ENCODE data around the gene CHRD. TPM values are rescaled to one million over a fixed set of nuclear protein-coding genes. Genes with fewer than 3 reads are reported as not detected.

The CHRD gene
- total and polyA plus RNA-seq, 10 of the 15 experiments (the other 5 are each of a cell fraction or from before 2014, with no cell fraction given): not detected

DNA sequence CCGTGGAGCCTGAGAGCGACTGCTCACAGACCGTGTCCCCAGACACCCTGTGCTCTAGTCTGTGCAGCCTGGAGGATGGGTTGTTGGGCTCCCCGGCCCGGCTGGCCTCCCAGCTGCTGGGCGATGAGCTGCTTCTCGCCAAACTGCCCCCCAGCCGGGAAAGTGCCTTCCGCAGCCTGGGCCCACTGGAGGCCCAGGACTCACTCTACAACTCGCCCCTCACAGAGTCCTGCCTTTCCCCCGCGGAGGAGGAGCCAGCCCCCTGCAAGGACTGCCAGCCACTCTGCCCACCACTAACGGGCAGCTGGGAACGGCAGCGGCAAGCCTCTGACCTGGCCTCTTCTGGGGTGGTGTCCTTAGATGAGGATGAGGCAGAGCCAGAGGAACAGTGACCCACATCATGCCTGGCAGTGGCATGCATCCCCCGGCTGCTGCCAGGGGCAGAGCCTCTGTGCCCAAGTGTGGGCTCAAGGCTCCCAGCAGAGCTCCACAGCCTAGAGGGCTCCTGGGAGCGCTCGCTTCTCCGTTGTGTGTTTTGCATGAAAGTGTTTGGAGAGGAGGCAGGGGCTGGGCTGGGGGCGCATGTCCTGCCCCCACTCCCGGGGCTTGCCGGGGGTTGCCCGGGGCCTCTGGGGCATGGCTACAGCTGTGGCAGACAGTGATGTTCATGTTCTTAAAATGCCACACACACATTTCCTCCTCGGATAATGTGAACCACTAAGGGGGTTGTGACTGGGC, 35.1 kb upstream of the CHRD start:
- no peak overlapping the region for H3K9ac ChIP-seq (ENCODE audit: control insufficient read depth, insufficient read depth, low read length)
- H3K79me2 ChIP-seq (ENCODE audit: control insufficient read depth, insufficient read depth, low read length): no peaks in the 10 kb centered on the region
- H3K4me3 ChIP-seq: no peak overlapping the region
- H3K36me3 ChIP-seq (ENCODE audit: control insufficient read depth in 2 of 2, insufficient read depth in 2 of 2, low read length in 1 of 2): no peaks in the 10 kb centered on the region
- BruUV-seq (replicated peaks): no TSS peak
- ATAC-seq (no peak), FAIRE-seq (no peak), DNase-seq (ENCODE audit: low read depth, low spot score) (no peak)
- no peak overlapping the region for H3K27ac ChIP-seq (ENCODE audit: control insufficient read depth, insufficient read depth)
- H4K20me1 ChIP-seq (ENCODE audit: control insufficient read depth, insufficient read depth): no peaks in the 10 kb centered on the region
- SMC1A ChIA-PET (ENCODE audit: uncharacterized antibody, unreplicated experiment): no interaction called here
- POLR2A ChIA-PET: no interaction called here
- RAD21 ChIA-PET (ENCODE audit: unreplicated experiment): no interaction called here
- CTCF ChIA-PET: interaction anchor here (1.4 kb wide), 1 partner anchor 9 kb away, joined by 5 read pairs; no protein-coding TSS in a partner anchor
- 77% methylated on average over 23 of the region's 24 CpGs for whole genome bisulfite sequencing (ENCODE audit: insufficient coverage, insufficient replicate concordance, low lambda C conversion rate, missing lambda C conversion rate)
- H2AFZ ChIP-seq (ENCODE audit: control insufficient read depth, low read depth, low read length): no peak overlapping the region
- intact Hi-C loops (cut with micrococcal nuclease; ENCODE audit: unreplicated experiment): no loop called here
- no peak overlapping the region for H3K4me2 ChIP-seq (ENCODE audit: control insufficient read depth, insufficient read depth)
- no peaks in the 10 kb centered on the region for H3K9me3 ChIP-seq (replicated peaks; ENCODE audit: control insufficient read depth, insufficient read depth, low read length)
- no peaks in the 10 kb centered on the region for H3K27me3 ChIP-seq (replicated peaks in 1 of 2; ENCODE audit: control insufficient read depth in 2 of 2, insufficient read depth in 2 of 2, low read length in 1 of 2)
- H3K4me1 ChIP-seq (ENCODE audit: control insufficient read depth, insufficient read depth, low read length): peaks cover 3% of the 10 kb centered on the region; the same call in 1 of the 2 replicates
- in situ Hi-C loops (cut with MboI): no loop called here
- no peak for TF ChIP-seq YBX1 (IDR thresholded peaks at IDR 0.05)
- no peak for TF ChIP-seq KLF5 (IDR thresholded peaks at IDR 0.05; ENCODE audit: partially characterized antibody)
- TF ChIP-seq GATAD2B (conservative IDR thresholded peaks at IDR 0.05; ENCODE audit: low read depth): no peak
- TF ChIP-seq BHLHE40 (IDR thresholded peaks at IDR 0.05; ENCODE audit: borderline replicate concordance in 1 of 2, low read depth in 2 of 2, low read length in 1 of 2): no peak
- TF ChIP-seq EGR1 (IDR thresholded peaks at IDR 0.05; ENCODE audit: borderline replicate concordance in 1 of 2, low read depth in 2 of 2, low read length in 2 of 2): no peak
- TF ChIP-seq POU2F2 (IDR thresholded peaks at IDR 0.05; ENCODE audit: borderline replicate concordance, low read depth, low read length): no peak
- TF ChIP-seq BCLAF1 (IDR thresholded peaks at IDR 0.05): no peak
- TF ChIP-seq, protein P1, sequence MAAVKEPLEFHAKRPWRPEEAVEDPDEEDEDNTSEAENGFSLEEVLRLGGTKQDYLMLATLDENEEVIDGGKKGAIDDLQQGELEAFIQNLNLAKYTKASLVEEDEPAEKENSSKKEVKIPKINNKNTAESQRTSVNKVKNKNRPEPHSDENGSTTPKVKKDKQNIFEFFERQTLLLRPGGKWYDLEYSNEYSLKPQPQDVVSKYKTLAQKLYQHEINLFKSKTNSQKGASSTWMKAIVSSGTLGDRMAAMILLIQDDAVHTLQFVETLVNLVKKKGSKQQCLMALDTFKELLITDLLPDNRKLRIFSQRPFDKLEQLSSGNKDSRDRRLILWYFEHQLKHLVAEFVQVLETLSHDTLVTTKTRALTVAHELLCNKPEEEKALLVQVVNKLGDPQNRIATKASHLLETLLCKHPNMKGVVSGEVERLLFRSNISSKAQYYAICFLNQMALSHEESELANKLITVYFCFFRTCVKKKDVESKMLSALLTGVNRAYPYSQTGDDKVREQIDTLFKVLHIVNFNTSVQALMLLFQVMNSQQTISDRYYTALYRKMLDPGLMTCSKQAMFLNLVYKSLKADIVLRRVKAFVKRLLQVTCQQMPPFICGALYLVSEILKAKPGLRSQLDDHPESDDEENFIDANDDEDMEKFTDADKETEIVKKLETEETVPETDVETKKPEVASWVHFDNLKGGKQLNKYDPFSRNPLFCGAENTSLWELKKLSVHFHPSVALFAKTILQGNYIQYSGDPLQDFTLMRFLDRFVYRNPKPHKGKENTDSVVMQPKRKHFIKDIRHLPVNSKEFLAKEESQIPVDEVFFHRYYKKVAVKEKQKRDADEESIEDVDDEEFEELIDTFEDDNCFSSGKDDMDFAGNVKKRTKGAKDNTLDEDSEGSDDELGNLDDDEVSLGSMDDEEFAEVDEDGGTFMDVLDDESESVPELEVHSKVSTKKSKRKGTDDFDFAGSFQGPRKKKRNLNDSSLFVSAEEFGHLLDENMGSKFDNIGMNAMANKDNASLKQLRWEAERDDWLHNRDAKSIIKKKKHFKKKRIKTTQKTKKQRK (IDR thresholded peaks at IDR 0.05; ENCODE audit: low read depth, low read length): no peak
- no peak for TF ChIP-seq CHD4 (IDR thresholded peaks at IDR 0.05)
- no peak for TF ChIP-seq KDM1A (IDR thresholded peaks at IDR 0.05; ENCODE audit: borderline replicate concordance)
- TF ChIP-seq, protein P2, sequence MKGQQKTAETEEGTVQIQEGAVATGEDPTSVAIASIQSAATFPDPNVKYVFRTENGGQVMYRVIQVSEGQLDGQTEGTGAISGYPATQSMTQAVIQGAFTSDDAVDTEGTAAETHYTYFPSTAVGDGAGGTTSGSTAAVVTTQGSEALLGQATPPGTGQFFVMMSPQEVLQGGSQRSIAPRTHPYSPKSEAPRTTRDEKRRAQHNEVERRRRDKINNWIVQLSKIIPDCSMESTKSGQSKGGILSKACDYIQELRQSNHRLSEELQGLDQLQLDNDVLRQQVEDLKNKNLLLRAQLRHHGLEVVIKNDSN (IDR thresholded peaks at IDR 0.05; ENCODE audit: borderline replicate concordance, extremely low read length, insufficient read depth, low read depth, low read length): no peak
- TF ChIP-seq EP300 (IDR thresholded peaks at IDR 0.05; ENCODE audit: borderline replicate concordance in 1 of 2, control insufficient read depth in 1 of 2, low read depth in 2 of 2, low read length in 2 of 2): no peak
- TF ChIP-seq ESRRA (IDR thresholded peaks at IDR 0.05; ENCODE audit: low read length): no peak
- TF ChIP-seq YY1 (IDR thresholded peaks at IDR 0.05; ENCODE audit: low read depth, low read length): no peak
- no peak for TF ChIP-seq CREM (IDR thresholded peaks at IDR 0.05; ENCODE audit: low read depth)
- TF ChIP-seq JUND (IDR thresholded peaks at IDR 0.05; ENCODE audit: low read depth, low read length): no peak

Data from GM12878 (cell line).